Tibial nerve (tissue), 4 donors: ENCODE results near the gene ABCG1. TPM values are rescaled to one million over a fixed set of nuclear protein-coding genes. Genes with fewer than 3 reads are reported as not detected.

Experiments used
- DNase-seq, 2 donors: peaks; one replicate each; pipeline ENCODE4 v3.0.0-alpha.2; 2019; ENCODE audit warnings: low spot score in 2 of 2
- H3K27ac ChIP-seq, 4 donors: fragments of 200-600 bp; sonication (generic) in 3 of 4; one replicate each; pipeline ENCODE4 v1.5.1; 2017 to 2019; ENCODE audit warnings: mild to moderate bottlenecking in 1 of 4
- H3K27me3 ChIP-seq, 2 donors: fragments of 200-600 bp; sonication (generic) in 1 of 2; one replicate each; pipeline versions ENCODE4 v1.5.1 to v1.6.0; 2017 to 2019
- H3K36me3 ChIP-seq, 3 donors: fragments of 200-600 bp; sonication (generic); one replicate each; pipeline ENCODE4 v1.5.1; 2018 to 2019
- H3K4me1 ChIP-seq, 4 donors: fragments of 200-600 bp; sonication (generic) in 3 of 4; one replicate each; pipeline ENCODE4 v1.5.1; 2017 to 2019
- H3K4me3 ChIP-seq, 4 donors: fragments of 200-600 bp; sonication (generic) in 3 of 4; one replicate each; pipeline ENCODE4 v1.5.1; 2017 to 2019; ENCODE audit warnings: mild to moderate bottlenecking in 1 of 4, moderate library complexity in 1 of 4
- H3K9me3 ChIP-seq, 4 donors: fragments of 200-600 bp; sonication (generic) in 3 of 4; one replicate each; pipeline ENCODE4 v1.5.1; 2017 to 2019
- CTCF ChIP-seq, 5 experiments: fragments of 200-600 bp in 3 of 5; fragments of 450-650 bp in 2 of 5; sonication (generic) in 3 of 5; IDR thresholded peaks; one replicate each; pipeline ENCODE4 v1.5.1; 2016 to 2019; ENCODE audit warnings: antibody characterized with exemption in 5 of 5, mild to moderate bottlenecking in 3 of 5, moderate library complexity in 2 of 5
- EP300 ChIP-seq, 2 donors: sonication (generic); formaldehyde crosslinking; IDR thresholded peaks; one replicate each; pipeline ENCODE4 v1.6.1; 2017; ENCODE audit warnings: antibody characterized with exemption in 2 of 2, mild to moderate bottlenecking in 1 of 2
- POLR2A ChIP-seq, 2 donors: fragments of 450-650 bp; IDR thresholded peaks; one replicate each; pipeline ENCODE4 v1.6.1; 2017; ENCODE audit warnings: antibody characterized with exemption in 2 of 2, mild to moderate bottlenecking in 2 of 2, moderate library complexity in 2 of 2
- WGBS, 2 donors: methylation state at CpG; one replicate each; pipeline ENCODE4 v1.1.5; 2018; 5-methylcytosine and 5-hydroxymethylcytosine counted together
- total RNA-seq, 4 donors: library from RNA; depleted of rRNA; stranded (reverse); fragments of >200 nt; gene quantifications; one replicate each; pipeline ENCODE4 v1.1.0, GENCODE V29; 2016

The ABCG1 gene
- total RNA-seq, 4 donors from 2014 or later = 10.5 to 32.8 (median 18.6) TPM

DNA sequence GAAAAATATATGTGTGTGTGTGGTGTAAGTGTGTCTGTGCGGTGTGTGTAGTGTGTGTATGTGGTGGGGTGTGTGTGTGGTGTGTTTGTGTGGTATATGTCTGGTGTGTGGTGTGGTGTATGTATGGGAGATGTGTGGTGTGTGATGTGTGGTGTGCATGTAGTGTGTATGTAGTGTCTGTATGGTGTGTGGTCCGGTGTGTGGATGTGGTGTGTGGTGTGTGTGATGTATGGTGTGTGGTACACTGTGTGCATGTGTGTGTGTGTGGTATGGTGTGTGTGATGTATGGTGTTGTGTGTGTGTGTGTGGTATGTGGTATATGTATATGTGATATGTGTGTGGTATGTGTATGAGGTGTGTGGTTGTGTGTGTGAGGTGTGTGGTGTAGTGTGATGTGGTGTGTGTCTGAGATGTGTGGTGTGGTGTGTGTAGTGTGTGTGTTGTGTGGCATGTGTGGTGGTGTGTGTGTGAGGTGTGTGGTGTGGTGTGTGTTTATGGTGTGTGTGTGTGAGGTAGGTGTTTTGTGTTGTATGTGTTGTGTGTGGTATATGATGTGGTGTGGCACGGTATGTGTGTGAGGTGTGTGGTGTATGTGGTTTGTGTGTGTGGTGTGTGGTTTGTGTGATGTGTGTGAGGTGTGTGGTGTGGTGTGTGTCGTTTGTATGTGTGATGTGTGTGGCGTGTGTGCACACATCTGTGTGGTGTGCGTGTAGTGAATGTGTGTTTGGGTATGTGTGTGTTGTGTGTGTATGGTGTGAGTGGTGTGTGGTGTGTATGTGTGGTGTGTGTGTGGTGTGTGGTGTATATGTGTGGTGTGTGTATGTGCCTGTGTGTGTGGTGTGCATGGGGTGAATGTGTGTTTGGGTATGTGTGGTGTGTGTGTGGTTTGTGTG, 35.3 kb upstream of the ABCG1 start:
- no peak for DNase-seq
- H3K36me3 ChIP-seq = no peaks in the 10 kb centered on the region

DNA sequence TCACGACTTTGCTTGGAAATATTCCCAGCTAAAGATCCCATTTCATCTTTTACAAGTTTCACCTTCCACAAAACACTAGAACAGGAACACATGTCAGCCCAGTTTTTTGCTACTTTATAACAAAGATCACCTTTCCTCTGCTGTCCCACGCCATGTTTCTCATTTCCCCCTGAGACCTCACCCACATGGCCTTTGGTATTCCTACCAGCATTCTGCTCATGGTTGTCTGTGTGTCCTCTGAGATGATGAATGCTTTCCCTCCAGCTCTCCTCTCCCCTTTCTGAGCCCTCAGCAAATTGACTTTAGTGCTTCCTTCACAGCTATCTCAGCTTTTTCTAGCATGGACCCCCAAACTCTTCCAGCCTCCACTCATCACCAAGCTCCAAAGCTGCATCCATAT, 32.3 kb upstream of the ABCG1 start:
- TF ChIP-seq CTCF (IDR thresholded peaks at IDR 0.05) (no peak), EP300 (IDR thresholded peaks at IDR 0.05) (no peak), POLR2A (IDR thresholded peaks at IDR 0.05) (no peak)
- Histone ChIP-seq H3K27ac (no peak overlapping the region), H3K27me3 (no peaks in the 10 kb centered on the region), H3K4me3 (no peak overlapping the region), H3K4me1 (peaks cover 0 to 20% (median 8%) of the 10 kb centered on the region in 4 donors), H3K9me3 (no peaks in the 10 kb centered on the region), H3K36me3 (no peaks in the 10 kb centered on the region)
- WGBS, 2 donors = 66 to 70% methylated on average over 2 of the region's 2 CpGs
- no peak for DNase-seq

More for the DNA sequence above, 35.3 kb upstream of the ABCG1 start:
- Histone ChIP-seq H3K27ac (no peak overlapping the region), H3K4me3 (no peak overlapping the region), H3K9me3 (no peaks in the 10 kb centered on the region), H3K27me3 (no peaks in the 10 kb centered on the region), H3K4me1 (peaks cover 0 to 7% (median 3%) of the 10 kb centered on the region in 4 donors)
- no peak for TF ChIP-seq EP300 (IDR thresholded peaks at IDR 0.05)
- TF ChIP-seq POLR2A (IDR thresholded peaks at IDR 0.05) = no peak
- no peak for TF ChIP-seq CTCF (IDR thresholded peaks at IDR 0.05)
- 88 to 94% methylated on average over 6 of the region's 6 CpGs for WGBS, 2 donors

DNA sequence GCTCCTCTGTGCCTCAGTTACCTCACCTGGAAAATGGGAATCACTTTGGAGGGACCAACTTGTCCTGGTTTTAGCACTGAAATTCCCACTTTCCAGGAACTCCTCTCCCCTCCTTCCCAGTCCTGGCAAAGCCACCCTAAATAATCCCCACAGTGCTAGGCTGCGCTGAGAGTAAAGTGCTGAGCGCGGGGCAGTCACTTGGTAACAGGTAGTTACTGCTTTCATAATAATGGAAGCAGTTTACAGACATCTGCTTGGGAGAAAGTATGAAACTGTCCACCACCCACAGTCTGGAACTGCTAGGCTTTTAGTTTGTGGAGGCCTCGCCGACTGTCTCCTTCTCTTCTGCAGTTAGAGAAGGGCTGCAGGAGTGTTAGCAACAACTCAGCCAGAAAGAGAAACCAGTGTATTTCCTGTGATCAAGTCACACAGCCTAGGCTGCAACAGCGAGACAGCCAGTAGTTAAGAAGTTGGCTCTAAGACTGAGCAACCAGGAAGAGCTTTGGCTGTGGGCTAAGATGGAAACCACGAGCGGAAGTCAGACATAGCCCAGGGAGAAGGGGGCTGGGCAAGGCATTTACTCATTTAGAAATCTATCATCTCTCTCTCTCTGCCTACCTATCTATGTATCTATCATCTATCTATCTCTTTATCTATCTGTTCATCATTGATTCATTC, 30.8 kb upstream of the ABCG1 start:
- peak in 1 of 2 donors; percentile 43 for DNase-seq
- TF ChIP-seq CTCF (IDR thresholded peaks at IDR 0.05) = no peak
- TF ChIP-seq EP300 (IDR thresholded peaks at IDR 0.05) = peak in 1 of 2 donors; percentile 57
- Histone ChIP-seq H3K27ac (peak overlapping the region in 3 of 4 donors; percentile 54 to 76 (median 55)), H3K9me3 (no peaks in the 10 kb centered on the region), H3K4me3 (no peak overlapping the region), H3K27me3 (no peaks in the 10 kb centered on the region), H3K36me3 (no peaks in the 10 kb centered on the region), H3K4me1 (peaks cover 0 to 27% (median 10%) of the 10 kb centered on the region in 4 donors)
- 54 to 67% methylated on average over 8 of the region's 8 CpGs for WGBS, 2 donors

GRCh38 chr21:42188663-42189062, 30.3 kb upstream of the ABCG1 start:
- H3K36me3 ChIP-seq = no peaks in the 10 kb centered on the region
- no peak for DNase-seq
- H3K4me3 ChIP-seq = no peak overlapping the region
- TF ChIP-seq EP300 (IDR thresholded peaks at IDR 0.05) (no peak), POLR2A (IDR thresholded peaks at IDR 0.05) (no peak), CTCF (IDR thresholded peaks at IDR 0.05) (no peak)
- H3K9me3 ChIP-seq = no peaks in the 10 kb centered on the region
- H3K27ac ChIP-seq = peak overlapping the region in 1 of 4 donors; percentile 54
- no peaks in the 10 kb centered on the region for H3K27me3 ChIP-seq
- 79 to 81% methylated on average over 4 of the region's 4 CpGs for WGBS, 2 donors
- peaks cover 0 to 27% (median 10%) of the 10 kb centered on the region in 4 donors for H3K4me1 ChIP-seq

DNA sequence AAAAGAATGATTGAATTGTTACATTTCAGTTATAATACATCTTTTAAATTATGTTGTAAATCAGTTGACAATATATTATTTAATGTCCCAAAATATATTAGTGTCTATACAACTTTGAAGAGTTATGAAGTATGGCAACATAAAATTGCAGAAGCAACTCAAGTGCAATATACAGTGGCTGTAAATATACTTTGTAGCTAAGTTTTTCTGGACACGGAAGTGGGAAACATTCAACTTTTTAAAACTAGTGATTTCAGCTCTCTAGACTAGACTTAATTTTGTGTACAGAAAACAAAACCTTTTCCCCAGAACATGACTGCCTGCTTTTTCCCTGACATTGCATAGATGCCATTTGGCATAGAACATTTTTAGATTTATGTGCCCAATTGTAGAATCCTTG, 29.5 kb upstream of the ABCG1 start:
- peaks cover 0 to 27% (median 10%) of the 10 kb centered on the region in 4 donors for H3K4me1 ChIP-seq
- peak overlapping the region in 2 of 4 donors; percentile 56 to 74 for H3K27ac ChIP-seq
- no peak for DNase-seq
- 78 to 80% methylated on average over 1 of the region's 1 CpG for WGBS, 2 donors
- H3K36me3 ChIP-seq = no peaks in the 10 kb centered on the region
- no peak for TF ChIP-seq CTCF (IDR thresholded peaks at IDR 0.05)
- TF ChIP-seq EP300 (IDR thresholded peaks at IDR 0.05) = no peak
- no peak for TF ChIP-seq POLR2A (IDR thresholded peaks at IDR 0.05)
- H3K4me3 ChIP-seq = no peak overlapping the region
- no peaks in the 10 kb centered on the region for H3K27me3 ChIP-seq
- H3K9me3 ChIP-seq = no peaks in the 10 kb centered on the region
